GM18867 (cell line): ENCODE results near the gene PTPN7.
"Not testable (repeated sequence)": the region's sequence is repeated elsewhere in the genome, so short reads cannot be mapped to it uniquely, and the experiment has no call there.

ENCODE experiments used
- ATAC-seq: cut with Tn5 transposase; IDR thresholded peaks from one replicate; pipeline ENCODE4 v1.9.1; 2021; ENCODE audit warnings: mild to moderate bottlenecking, moderate library complexity; ENCODE audit not compliant: unreplicated experiment

PTPN7 gene

DNA sequence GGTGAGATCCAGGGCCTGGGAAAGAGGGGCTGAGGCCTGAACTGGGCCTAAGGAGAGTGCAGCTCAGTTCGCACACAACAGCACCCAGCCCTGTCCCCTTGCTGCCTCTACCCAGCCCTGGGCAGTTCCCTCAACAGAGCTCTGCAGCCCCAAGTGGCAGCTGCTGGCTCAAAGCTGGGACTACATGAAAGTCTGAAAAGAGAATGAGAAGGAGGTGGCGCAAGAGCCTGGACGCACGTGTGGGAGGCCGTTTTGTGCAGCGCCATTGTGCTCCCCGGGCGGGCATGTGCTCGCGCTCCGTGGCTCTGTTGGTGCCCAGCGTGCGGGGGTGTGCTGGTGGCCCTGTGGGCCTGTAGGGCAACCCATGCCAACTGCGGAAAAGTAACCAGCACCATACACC, 27.4 kb downstream of the PTPN7 start:
- ATAC-seq, result no peak

DNA sequence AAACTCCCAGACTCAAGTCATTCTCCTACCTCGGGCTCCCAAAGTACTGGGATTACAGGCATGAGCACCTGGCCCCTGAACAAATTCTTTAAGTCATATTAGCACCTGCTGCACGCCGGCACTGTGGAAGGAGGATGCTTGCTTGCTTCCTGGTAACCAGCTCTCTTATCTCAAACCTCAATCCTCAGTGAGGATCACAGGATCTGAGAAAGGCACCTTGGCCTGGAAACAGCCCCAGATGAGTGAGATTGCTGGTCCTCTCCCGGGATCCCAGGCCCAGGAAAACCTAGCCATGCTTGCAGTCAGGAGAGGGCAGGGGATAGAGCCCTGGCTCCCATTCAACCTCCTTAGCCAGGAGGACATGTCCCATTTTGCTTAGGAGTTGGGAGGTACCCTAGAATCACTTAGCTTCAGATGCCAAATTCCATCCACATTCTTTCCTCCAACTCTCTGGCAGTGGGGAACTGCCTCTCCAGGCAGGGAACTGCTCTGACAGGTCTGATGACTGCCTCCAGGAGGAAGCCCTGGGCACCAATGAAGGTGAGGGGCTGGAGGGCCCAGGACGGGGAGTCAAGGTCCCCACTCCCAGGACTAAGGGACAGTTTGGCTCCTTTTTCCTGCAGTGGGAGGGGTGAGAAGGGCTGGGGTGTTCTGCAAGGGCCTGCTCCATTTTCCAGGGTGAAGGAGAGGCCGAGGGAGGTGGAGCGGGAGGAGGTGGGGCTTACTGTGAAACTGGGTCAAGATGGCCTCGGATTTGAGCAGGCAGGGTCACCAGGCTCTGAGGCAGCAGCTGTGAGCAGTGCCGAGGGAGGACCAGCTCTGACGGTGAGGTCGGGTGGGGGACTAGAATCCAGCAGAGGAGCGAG, 28.2 kb downstream of the PTPN7 start:
- ATAC-seq, result no peak

GRCh38 chr1:202130816-202131522, 29.4 kb downstream of the PTPN7 start:
- no peak for ATAC-seq

GRCh38 chr1:202130297-202130721, 30.1 kb downstream of the PTPN7 start:
- ATAC-seq, result no peak

DNA sequence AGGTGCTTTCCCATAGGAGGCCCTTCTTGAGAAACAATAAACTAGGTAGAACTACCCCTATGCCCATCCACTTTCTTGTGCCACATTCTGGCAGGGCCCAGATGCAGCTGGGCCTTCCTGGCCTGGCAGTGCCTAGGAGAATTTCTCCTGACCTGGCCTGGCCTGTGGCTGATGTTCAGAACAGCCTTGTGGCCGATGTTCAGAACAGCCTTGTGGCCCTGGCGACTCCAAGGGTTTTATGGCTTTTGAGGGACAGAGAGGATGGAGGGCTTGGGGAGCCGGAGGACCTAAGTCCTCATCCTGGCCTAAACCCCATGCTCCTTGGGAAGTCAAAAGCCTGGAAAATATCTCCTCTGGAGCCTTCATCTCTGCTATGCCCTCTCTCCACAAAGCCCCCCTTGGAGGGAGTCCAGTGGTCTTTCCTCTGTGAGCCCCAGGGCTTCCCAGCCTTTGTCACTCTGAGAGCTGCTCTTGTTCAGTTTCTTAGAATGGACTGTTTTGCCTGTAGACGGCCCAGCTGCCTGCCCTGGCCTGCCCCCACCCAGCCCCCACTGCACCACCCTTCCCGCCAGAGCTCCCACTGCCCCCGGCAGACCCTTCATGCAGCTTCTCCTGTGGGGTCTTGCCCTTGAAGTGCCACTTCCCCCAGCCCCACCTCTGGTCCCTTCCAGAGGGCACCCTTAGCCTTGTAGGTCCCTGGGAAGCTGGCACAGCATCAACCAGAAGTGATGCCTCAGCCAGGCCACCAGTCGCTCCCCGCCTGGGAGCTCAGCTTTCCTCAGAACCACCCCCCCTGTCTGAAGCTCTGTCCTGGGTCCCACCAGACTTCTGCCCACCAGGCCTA, 30.7 kb downstream of the PTPN7 start:
- no peak for ATAC-seq

GRCh38 chr1:202127836-202128622, 32.4 kb downstream of the PTPN7 start:
- no peak for ATAC-seq

DNA sequence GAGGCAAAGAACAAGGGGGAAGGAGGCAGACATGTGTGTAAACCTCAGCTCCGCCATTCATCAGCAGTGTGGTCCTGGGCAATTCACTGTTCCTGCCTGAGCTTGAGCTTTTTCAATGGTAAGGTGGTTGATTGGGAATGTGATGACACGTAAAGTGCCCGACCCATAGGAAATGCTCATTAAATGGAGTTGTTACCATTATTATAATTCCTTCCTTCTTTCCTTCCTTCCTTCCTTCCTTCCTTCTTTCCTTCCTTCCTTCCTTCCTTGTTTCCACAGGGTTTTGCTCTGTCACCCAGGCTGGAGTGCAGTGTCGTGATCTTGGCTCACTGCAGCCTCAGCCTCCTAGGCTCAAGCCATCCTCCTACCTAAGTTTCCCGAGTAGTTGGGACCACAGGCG, 33.3 kb downstream of the PTPN7 start:
- no peak for ATAC-seq

DNA sequence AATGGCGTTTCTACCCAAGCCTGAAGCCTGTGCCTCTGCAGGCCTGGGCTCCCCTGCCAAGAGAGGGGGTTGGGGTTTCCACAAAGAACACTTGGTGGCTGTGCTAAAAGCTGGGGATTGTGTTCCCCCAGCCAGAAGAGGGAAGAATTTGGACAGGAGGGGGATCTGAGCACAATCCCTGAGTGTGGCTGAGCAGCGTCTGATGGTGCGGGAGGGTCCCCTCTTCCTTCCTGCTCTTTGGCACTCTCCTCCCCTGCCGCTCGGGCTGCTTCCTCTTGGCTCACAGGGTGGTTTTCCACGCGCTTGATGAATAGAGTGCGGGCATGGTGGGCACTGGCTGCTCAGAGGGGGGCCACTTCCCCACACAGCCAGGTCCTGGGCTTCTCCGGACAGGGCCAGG, 34.0 kb downstream of the PTPN7 start:
- ATAC-seq, result no peak

GRCh38 chr1:202125611-202126010, 34.8 kb downstream of the PTPN7 start:
- no peak for ATAC-seq

GRCh38 chr1:202124142-202124541, 36.3 kb downstream of the PTPN7 start:
- no peak for ATAC-seq

GRCh38 chr1:202123336-202123813, 37.0 kb downstream of the PTPN7 start:
- ATAC-seq, result no peak

GRCh38 chr1:202122639-202123335, 37.6 kb downstream of the PTPN7 start, which contains the start of gene GPR37L1:
TSS of gene GPR37L1 (plus strand) at chr1:202122917. CDS start at chr1:202122964, 47 bp downstream.
- no peak for ATAC-seq

- no peak for ATAC-seq
Measured at GRCh38 chr1:202121006-202121405, 39.4 kb downstream of the PTPN7 start.

GRCh38 chr1:202117898-202118371, 42.5 kb downstream of the PTPN7 start:
- ATAC-seq, result no peak

- ATAC-seq, result no peak
Measured at GRCh38 chr1:202116287-202116686, 44.1 kb downstream of the PTPN7 start.

DNA sequence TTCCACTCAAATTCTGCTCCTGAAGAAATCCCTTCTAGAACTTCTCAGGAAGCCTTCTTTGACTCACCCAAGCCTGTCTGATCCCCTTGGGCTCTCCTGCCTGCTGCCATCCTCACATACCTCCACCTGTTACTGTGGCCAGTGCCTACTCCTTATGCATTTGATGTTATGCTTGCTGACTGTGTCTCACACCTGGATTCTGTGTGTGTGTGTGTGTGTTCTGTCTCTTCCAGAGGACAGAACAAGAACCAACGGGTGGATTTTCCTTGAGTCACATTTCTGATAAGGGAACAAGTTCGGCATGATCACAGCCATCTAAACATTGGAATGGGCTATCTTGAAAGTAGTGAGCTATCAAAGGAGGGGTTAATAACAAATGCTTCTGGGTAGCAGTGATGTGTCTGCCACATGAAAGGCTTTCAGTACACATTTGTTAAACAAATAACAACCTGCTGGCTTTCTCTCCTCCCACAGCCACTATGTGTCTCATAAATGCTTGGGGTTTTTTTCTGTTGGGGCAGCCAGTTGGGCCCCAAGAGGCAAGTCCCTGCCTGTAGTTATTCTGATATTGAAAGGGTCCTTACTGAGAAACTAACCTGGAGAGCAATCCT, 46.6 kb downstream of the PTPN7 start:
- ATAC-seq, result peak; percentile 62

DNA sequence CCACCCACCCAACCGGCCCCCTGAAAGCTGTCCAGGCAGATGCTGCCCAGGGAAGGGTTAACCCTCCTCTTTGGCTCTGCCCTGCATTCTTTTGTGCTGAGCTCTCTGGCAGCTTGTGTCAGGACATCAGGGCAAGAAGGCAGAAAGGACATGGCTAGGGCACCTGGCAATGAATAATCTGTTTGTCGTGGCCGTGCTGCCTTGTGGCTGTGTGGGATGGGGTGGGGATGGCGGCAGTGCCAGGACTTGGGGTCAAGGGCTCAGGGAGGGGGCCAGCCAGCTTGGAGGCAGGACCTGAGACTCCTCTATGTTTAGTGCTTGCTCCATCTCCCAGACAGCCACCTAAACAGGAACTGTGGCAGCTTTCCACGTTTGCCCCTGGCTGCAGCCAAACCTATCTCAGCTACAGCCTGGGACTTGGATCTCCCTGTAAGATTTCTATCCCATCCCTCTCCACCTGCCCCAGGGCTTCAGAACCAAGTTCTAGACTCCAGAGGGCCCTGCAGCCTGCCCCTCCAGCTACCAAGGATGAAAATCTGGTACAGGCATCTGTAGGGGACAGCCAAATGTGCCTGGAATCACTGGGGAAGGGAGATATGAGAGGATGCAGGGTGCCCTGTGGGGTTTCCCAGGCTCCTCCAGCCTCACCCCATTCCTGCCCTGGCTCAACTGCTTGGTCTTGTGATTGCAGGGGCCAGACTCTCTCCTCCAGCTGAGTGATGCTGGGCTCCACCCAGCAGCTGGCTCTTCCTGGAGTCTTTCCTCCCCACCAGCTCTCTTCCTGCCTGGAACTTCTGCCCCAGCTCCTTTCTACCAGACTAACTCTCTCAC, 47.3 kb downstream of the PTPN7 start:
- no peak for ATAC-seq

DNA sequence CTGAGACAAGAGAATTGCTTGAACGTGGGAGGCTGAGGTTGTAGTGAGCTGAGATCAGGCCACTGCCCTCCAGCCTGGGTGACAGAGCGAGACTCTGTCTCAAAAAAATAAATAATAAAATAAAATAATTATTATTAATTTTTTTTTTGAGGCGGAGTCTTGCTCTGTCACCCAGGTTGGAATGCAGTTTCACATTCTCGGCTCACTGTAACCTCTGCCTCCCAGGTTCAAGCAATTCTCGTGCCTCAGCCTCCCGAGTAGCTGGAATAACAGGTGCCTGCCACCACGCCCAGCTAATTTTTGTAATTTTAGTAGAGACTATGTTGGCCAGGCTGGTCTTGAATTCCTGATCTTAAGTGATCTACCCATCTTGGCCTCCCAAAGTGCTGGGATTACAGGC, 48.8 kb downstream of the PTPN7 start:
- not testable (repeated sequence) for ATAC-seq
